Trophoblast cell (in vitro differentiated cells and primary cell): Measurements from ENCODE around the gene DGKD.

ENCODE experiments used
- DNase-seq, 2 donors: peaks; one replicate each; pipeline ENCODE4 v3.0.0-alpha.2; 2016
- H2AFZ ChIP-seq: 2 replicates; pipeline ENCODE4 v1.6.1; 2013; ENCODE audit warnings: low read length, moderate library complexity, mild to moderate bottlenecking; ENCODE audit not compliant: insufficient read depth, poor library complexity
- H2AK5ac ChIP-seq: 2 replicates; pipeline ENCODE4 v1.6.1; 2013; ENCODE audit warnings: mild to moderate bottlenecking, low read length
- H2BK120ac ChIP-seq: 2 replicates; pipeline ENCODE4 v1.6.1; 2013; ENCODE audit warnings: low read length, mild to moderate bottlenecking, moderate library complexity; ENCODE audit not compliant: insufficient read depth, poor library complexity
- H2BK12ac ChIP-seq: 2 replicates; pipeline ENCODE4 v1.6.1; 2013; ENCODE audit warnings: mild to moderate bottlenecking, low read length, moderate library complexity
- H2BK5ac ChIP-seq: 2 replicates; pipeline ENCODE4 v1.6.1; 2013; ENCODE audit warnings: low read length, low read depth, moderate library complexity, mild to moderate bottlenecking; ENCODE audit not compliant: poor library complexity
- H3K14ac ChIP-seq: 2 replicates; pipeline ENCODE4 v1.6.1; 2013; ENCODE audit warnings: mild to moderate bottlenecking, low read length
- H3K18ac ChIP-seq: 2 replicates; pipeline ENCODE4 v1.6.1; 2013; ENCODE audit warnings: mild to moderate bottlenecking, low read length
- H3K23ac ChIP-seq: 2 replicates; pipeline ENCODE4 v1.6.1; 2013; ENCODE audit warnings: low read length
- H3K27ac ChIP-seq: 2 replicates; pipeline ENCODE4 v1.5.1; 2013; ENCODE audit warnings: low read depth, mild to moderate bottlenecking, inconsistent platforms, low read length, moderate library complexity
- H3K27me3 ChIP-seq: 2 replicates; pipeline ENCODE4 v1.6.1; 2013; ENCODE audit warnings: inconsistent platforms, mild to moderate bottlenecking, low read length, moderate library complexity; ENCODE audit not compliant: insufficient read depth
- H3K36me3 ChIP-seq, 2 experiments: 1 replicate in 1 of 2; 2 replicates in 1 of 2; pipeline ENCODE4 v1.6.1; 2013; ENCODE audit warnings: low read length in 2 of 2, mild to moderate bottlenecking in 2 of 2, moderate library complexity in 1 of 2; ENCODE audit not compliant: insufficient read depth in 2 of 2, control insufficient read depth in 1 of 2
- H3K4ac ChIP-seq: 2 replicates; pipeline ENCODE4 v1.6.1; 2013; ENCODE audit warnings: low read depth, mild to moderate bottlenecking, low read length, moderate library complexity
- H3K4me1 ChIP-seq, 2 experiments: 1 replicate in 1 of 2; 2 replicates in 1 of 2; pipeline ENCODE4 v1.6.1; 2013; ENCODE audit warnings: low read length in 2 of 2, mild to moderate bottlenecking in 2 of 2, moderate library complexity in 1 of 2; ENCODE audit not compliant: insufficient read depth in 2 of 2, control insufficient read depth in 1 of 2
- H3K4me2 ChIP-seq: 2 replicates; pipeline ENCODE4 v1.6.1; 2013; ENCODE audit warnings: inconsistent platforms, mild to moderate bottlenecking, low read length, moderate library complexity
- H3K4me3 ChIP-seq: 2 replicates; pipeline ENCODE4 v1.5.1; 2013; ENCODE audit warnings: mild to moderate bottlenecking, low read depth, low read length, inconsistent platforms
- H3K79me1 ChIP-seq: one replicate; pipeline ENCODE4 v1.6.1; 2013; ENCODE audit warnings: low read length
- H3K79me2 ChIP-seq: 2 replicates; pipeline ENCODE4 v1.6.1; 2013; ENCODE audit warnings: low read length, mild to moderate bottlenecking; ENCODE audit not compliant: control insufficient read depth, insufficient read depth, poor library complexity
- H3K9ac ChIP-seq: 2 replicates; pipeline ENCODE4 v1.6.1; 2013; ENCODE audit warnings: mild to moderate bottlenecking, low read length
- H3K9me3 ChIP-seq: 2 replicates; pipeline ENCODE4 v1.6.1; 2013; ENCODE audit warnings: low read depth, mild to moderate bottlenecking, control low read depth, inconsistent platforms, low read length; ENCODE audit not compliant: insufficient read depth
- H4K12ac ChIP-seq: 2 replicates; pipeline ENCODE4 v1.6.1; 2013; ENCODE audit warnings: low read depth, mild to moderate bottlenecking, low read length, moderate library complexity
- H4K8ac ChIP-seq: 2 replicates; pipeline ENCODE4 v1.6.1; 2013; ENCODE audit warnings: low read depth, mild to moderate bottlenecking, low read length, moderate library complexity
- H4K91ac ChIP-seq: one replicate; pipeline ENCODE4 v1.6.1; 2013; ENCODE audit warnings: low read depth, mild to moderate bottlenecking, low read length, moderate library complexity
- WGBS: extraction: QIAGEN DNeasy Blood & Tissue Kit; methylation state at CpG from one replicate; pipeline ENCODE4 v1.1.7; 2013; ENCODE audit warnings: missing lambda C conversion rate; ENCODE audit not compliant: insufficient read length, insufficient coverage; ENCODE audit errors: extremely low coverage; 5-methylcytosine and 5-hydroxymethylcytosine counted together

The DGKD gene

DNA sequence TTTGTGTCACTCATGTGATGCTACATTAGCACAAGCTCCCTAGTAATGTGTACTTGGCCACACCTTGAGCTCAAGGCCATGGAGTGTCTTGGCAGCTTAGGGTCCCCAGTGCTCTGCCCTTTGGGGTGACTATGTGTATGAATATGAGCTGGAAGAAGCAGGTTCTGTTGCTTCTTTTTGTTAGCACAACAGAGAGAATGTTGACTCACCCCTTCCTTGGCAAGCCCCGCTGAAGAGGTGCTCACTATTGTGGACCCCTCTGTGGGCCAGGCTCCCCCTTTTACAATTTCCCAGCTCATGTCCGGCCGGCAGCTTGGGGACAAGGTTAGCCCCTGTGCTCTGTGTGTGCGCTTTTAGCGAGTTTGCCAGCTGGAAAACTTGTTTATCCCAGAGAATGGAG lies 48.1 kb downstream of the DGKD start:
- H4K12ac ChIP-seq: no peak overlapping the region
- no peaks in the 10 kb centered on the region for H3K27me3 ChIP-seq
- H2AFZ ChIP-seq: no peak overlapping the region
- no peaks in the 10 kb centered on the region for H3K79me2 ChIP-seq
- H4K8ac ChIP-seq: no peak overlapping the region
- H3K27ac ChIP-seq: no peak overlapping the region
- no peaks in the 10 kb centered on the region for H3K79me1 ChIP-seq
- H3K18ac ChIP-seq: no peak overlapping the region
- no peak overlapping the region for H3K4ac ChIP-seq
- no peak overlapping the region for H2BK5ac ChIP-seq
- H4K91ac ChIP-seq: no peak overlapping the region
- no peak overlapping the region for H2BK12ac ChIP-seq
- no peak for DNase-seq
- no peak overlapping the region for H2AK5ac ChIP-seq
- no peak overlapping the region for H3K14ac ChIP-seq
- H2BK120ac ChIP-seq: no peak overlapping the region
- WGBS: no CpG with 5 or more reads among the region's 5 CpGs
- no peak overlapping the region for H3K9ac ChIP-seq
- H3K4me3 ChIP-seq: no peak overlapping the region
- H3K4me1 ChIP-seq: no peaks in the 10 kb centered on the region
- no peak overlapping the region for H3K4me2 ChIP-seq
- peaks cover 0 to 5% of the 10 kb centered on the region in 2 experiments for H3K36me3 ChIP-seq
- H3K9me3 ChIP-seq: no peaks in the 10 kb centered on the region
- H3K23ac ChIP-seq: no peak overlapping the region

DNA sequence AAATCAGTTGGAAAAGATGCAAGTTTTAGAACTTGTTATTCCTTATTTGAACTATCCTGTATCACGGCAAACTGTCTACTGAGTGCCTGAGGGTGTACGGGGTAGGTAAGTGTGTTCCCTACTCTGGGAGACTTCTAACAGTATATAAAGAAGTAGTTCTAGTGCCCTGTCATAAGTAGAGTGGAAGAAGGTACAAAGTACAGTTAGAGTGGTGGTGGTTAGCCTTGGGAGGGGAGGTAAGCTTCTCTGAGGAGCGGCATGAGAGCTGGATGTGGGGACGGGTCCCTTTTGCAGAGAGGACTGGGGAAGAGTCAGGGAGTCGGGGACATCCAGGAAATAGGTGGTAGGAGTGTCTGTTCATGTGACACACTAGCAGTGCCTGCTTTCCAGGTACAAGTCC lies 48.5 kb downstream of the DGKD start:
- H3K4ac ChIP-seq: no peak overlapping the region
- H2BK5ac ChIP-seq: no peak overlapping the region
- no peak overlapping the region for H3K23ac ChIP-seq
- H3K4me2 ChIP-seq: no peak overlapping the region
- H4K12ac ChIP-seq: no peak overlapping the region
- WGBS: no CpG with 5 or more reads among the region's 5 CpGs
- H3K36me3 ChIP-seq: peaks cover 0 to 5% of the 10 kb centered on the region in 2 experiments
- no peaks in the 10 kb centered on the region for H3K9me3 ChIP-seq
- H2AFZ ChIP-seq: no peak overlapping the region
- H3K14ac ChIP-seq: no peak overlapping the region
- no peaks in the 10 kb centered on the region for H3K79me1 ChIP-seq
- no peak overlapping the region for H3K27ac ChIP-seq
- H2BK12ac ChIP-seq: no peak overlapping the region
- H2BK120ac ChIP-seq: no peak overlapping the region
- no peak overlapping the region for H4K91ac ChIP-seq
- no peaks in the 10 kb centered on the region for H3K4me1 ChIP-seq
- no peak overlapping the region for H2AK5ac ChIP-seq
- H3K4me3 ChIP-seq: no peak overlapping the region
- H4K8ac ChIP-seq: no peak overlapping the region
- no peaks in the 10 kb centered on the region for H3K79me2 ChIP-seq
- no peaks in the 10 kb centered on the region for H3K27me3 ChIP-seq
- H3K9ac ChIP-seq: no peak overlapping the region
- no peak for DNase-seq
- H3K18ac ChIP-seq: no peak overlapping the region

DNA sequence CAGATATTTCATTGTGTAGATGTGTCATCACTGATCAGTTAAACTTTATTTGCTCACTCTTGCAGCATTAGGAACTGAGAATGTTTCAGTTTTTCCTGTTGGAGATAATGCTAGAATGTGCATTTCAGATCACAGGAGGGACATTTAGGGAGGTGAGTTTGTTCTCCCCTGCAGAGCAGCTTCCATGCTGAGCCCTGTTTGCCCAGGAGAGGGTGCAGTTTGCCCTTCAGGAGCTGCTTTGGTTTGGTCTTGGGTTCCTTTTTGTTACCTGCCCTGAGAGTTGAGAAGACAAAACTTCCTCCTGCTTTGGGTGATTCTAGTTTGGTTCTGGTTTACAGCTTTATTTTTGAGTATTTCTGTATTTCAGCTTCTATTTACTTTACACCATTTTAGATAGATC lies 49.9 kb downstream of the DGKD start:
- Histone ChIP-seq H2AK5ac (no peak overlapping the region), H4K8ac (no peak overlapping the region), H3K27me3 (no peaks in the 10 kb centered on the region), H2BK5ac (no peak overlapping the region), H3K18ac (no peak overlapping the region), H3K23ac (no peak overlapping the region), H3K9me3 (no peaks in the 10 kb centered on the region), H3K79me2 (no peaks in the 10 kb centered on the region), H3K27ac (no peak overlapping the region), H2AFZ (no peak overlapping the region), H3K9ac (no peak overlapping the region), H3K4ac (no peak overlapping the region), H4K91ac (no peak overlapping the region), H3K4me2 (no peak overlapping the region), H4K12ac (no peak overlapping the region), H2BK12ac (no peak overlapping the region), H2BK120ac (no peak overlapping the region), H3K4me1 (no peaks in the 10 kb centered on the region), H3K36me3 (peaks cover 0 to 4% of the 10 kb centered on the region in 2 experiments), H3K79me1 (no peaks in the 10 kb centered on the region), H3K4me3 (no peak overlapping the region), H3K14ac (no peak overlapping the region)
- peak; percentile 23 to 64 for DNase-seq

- no peak for DNase-seq
- WGBS: no CpG with 5 or more reads among the region's 2 CpGs
- no peaks in the 10 kb centered on the region for H3K79me1 ChIP-seq
Observed at GRCh38 chr2:233406865-233407264, 52.6 kb downstream of the DGKD start.

More at GRCh38 chr2:233406865-233407264, 52.6 kb downstream of the DGKD start:
- no peak overlapping the region for H2AK5ac ChIP-seq
- no peak overlapping the region for H3K27ac ChIP-seq
- no peak overlapping the region for H2BK12ac ChIP-seq
- no peak overlapping the region for H4K12ac ChIP-seq
- H3K36me3 ChIP-seq: peaks cover 0 to 1% of the 10 kb centered on the region in 2 experiments
- H3K14ac ChIP-seq: no peak overlapping the region
- H3K4me1 ChIP-seq: peaks cover 0 to 2% of the 10 kb centered on the region in 2 experiments
- no peak overlapping the region for H3K18ac ChIP-seq
- no peaks in the 10 kb centered on the region for H3K27me3 ChIP-seq
- no peak overlapping the region for H2BK120ac ChIP-seq
- no peak overlapping the region for H3K4ac ChIP-seq
- no peaks in the 10 kb centered on the region for H3K79me2 ChIP-seq
- H3K4me3 ChIP-seq: no peak overlapping the region
- no peaks in the 10 kb centered on the region for H3K9me3 ChIP-seq
- H3K9ac ChIP-seq: no peak overlapping the region
- no peak overlapping the region for H4K8ac ChIP-seq
- H2AFZ ChIP-seq: no peak overlapping the region
- no peak overlapping the region for H3K4me2 ChIP-seq
- no peak overlapping the region for H4K91ac ChIP-seq
- H2BK5ac ChIP-seq: no peak overlapping the region
- H3K23ac ChIP-seq: no peak overlapping the region
